CD4-positive, alpha-beta memory T cell (primary cell): Measurements from ENCODE around the gene MORN1. TPM values are rescaled to one million over a fixed set of nuclear protein-coding genes. Genes with fewer than 3 reads are reported as not detected.

Source experiments
- CTCF ChIA-PET: fragments of 350-600 bp; sonication (Branson Sonifier 250); formaldehyde crosslinking; loops from one replicate; lab custom pipeline; 2021; ENCODE audit warnings: inconsistent platforms; ENCODE audit not compliant: partially characterized antibody; lab: Charles Lee
- POLR2A ChIA-PET: fragments of 350-600 bp; sonication (Branson Sonifier 250); formaldehyde crosslinking; loops from one replicate; lab custom pipeline; 2021; ENCODE audit not compliant: partially characterized antibody; lab: Charles Lee
- DNase-seq, 5 donors: peaks; one replicate each; pipeline versions ENCODE4 v3.0.0 to v3.0.0-alpha.2; 2020 to 2022; ENCODE audit warnings: mixed read lengths in 1 of 5
- H3K27ac ChIP-seq: one replicate; pipeline ENCODE4 v1.7.0; 2013; ENCODE audit warnings: low read depth, low read length
- H3K27me3 ChIP-seq: 2 replicates; pipeline ENCODE4 v1.7.0; 2013; ENCODE audit warnings: mild to moderate bottlenecking, low read length, moderate library complexity; ENCODE audit not compliant: insufficient read depth
- H3K36me3 ChIP-seq: 2 replicates; pipeline ENCODE4 v1.7.0; 2013; ENCODE audit warnings: mild to moderate bottlenecking, low read length, moderate library complexity; ENCODE audit not compliant: insufficient read depth
- H3K4me1 ChIP-seq: 2 replicates; pipeline ENCODE4 v1.7.0; 2013; ENCODE audit warnings: mild to moderate bottlenecking, low read length, moderate library complexity; ENCODE audit not compliant: insufficient read depth
- H3K4me3 ChIP-seq, 2 donors: one replicate each; pipeline ENCODE4 v1.7.0; 2013; ENCODE audit warnings: low read length in 2 of 2, mild to moderate bottlenecking in 1 of 2
- H3K9me3 ChIP-seq, 2 donors: one replicate each; pipeline ENCODE4 v1.7.0; 2013; ENCODE audit warnings: low read length in 2 of 2, control low read depth in 1 of 2; ENCODE audit not compliant: control insufficient read depth in 1 of 2
- H3K27ac Mint-ChIP-seq, 7 donors: one replicate each; pipeline ENCODE4 v1.8.0; 2020 to 2021; ENCODE audit warnings: mixed read lengths in 7 of 7, mild to moderate bottlenecking in 6 of 7, inconsistent platforms in 3 of 7, moderate library complexity in 3 of 7
- H3K27me3 Mint-ChIP-seq, 2 donors: one replicate each; pipeline ENCODE4 v1.8.0; 2020 to 2021; ENCODE audit warnings: mixed read lengths in 2 of 2
- H3K36me3 Mint-ChIP-seq, 2 donors: one replicate each; pipeline ENCODE4 v1.8.0; 2020 to 2021; ENCODE audit warnings: mixed read lengths in 2 of 2, inconsistent platforms in 1 of 2, mild to moderate bottlenecking in 1 of 2
- H3K4me1 Mint-ChIP-seq, 4 donors: one replicate each; pipeline ENCODE4 v1.8.0; 2020 to 2021; ENCODE audit warnings: mixed read lengths in 4 of 4, mild to moderate bottlenecking in 1 of 4
- H3K4me3 Mint-ChIP-seq, 8 donors: one replicate each; pipeline ENCODE4 v1.8.0; 2020 to 2021; ENCODE audit warnings: mixed read lengths in 8 of 8, mild to moderate bottlenecking in 7 of 8, moderate library complexity in 6 of 8, inconsistent platforms in 3 of 8
- H3K9me3 Mint-ChIP-seq, 8 donors: one replicate each; pipeline ENCODE4 v1.8.0; 2020 to 2021; ENCODE audit warnings: mixed read lengths in 8 of 8, mild to moderate bottlenecking in 5 of 8, inconsistent platforms in 3 of 8, moderate library complexity in 1 of 8
- intact Hi-C: fragments of 100-400 bp; cut with micrococcal nuclease; formaldehyde crosslinking; loops from one replicate; pipeline ENCODE4 v1.15.1; 2023
- polyA plus RNA-seq, 2 donors: library from polyadenylated mRNA; unstranded; fragments of 300-500 nt; fragmentation: Illumina TruSeq; gene quantifications; one replicate each; pipeline ENCODE4 v1.2.3, GENCODE V29; 2021
- total RNA-seq, 2 experiments: library from RNA; stranded (reverse); gene quantifications; one replicate each; pipeline ENCODE4 v1.2.3, GENCODE V29; 2021

The MORN1 gene
- total and polyA plus RNA-seq, 4 experiments from 2014 or later, result 1.9 to 15.3 (median 7.4) TPM

DNA sequence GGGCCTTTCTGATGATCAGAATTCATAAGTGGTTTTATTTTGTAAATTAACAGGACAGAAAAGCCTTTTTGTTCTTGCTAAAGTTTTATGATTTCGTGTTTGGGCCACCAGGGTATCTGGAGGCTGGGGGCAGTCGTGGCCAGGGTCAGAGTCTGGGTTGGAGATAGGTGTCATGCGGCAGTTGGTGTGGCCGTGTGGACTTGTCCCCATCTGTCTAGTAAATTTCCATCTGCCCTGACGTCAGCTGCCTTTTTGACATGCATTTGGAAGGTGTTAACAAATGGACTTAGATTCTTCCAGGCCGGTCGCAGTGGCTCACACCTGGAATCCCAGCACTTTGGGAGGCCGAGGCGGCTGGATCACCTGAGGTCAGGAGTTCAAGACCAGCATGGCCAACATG, 106.4 kb downstream of the MORN1 start:
- Histone ChIP-seq H3K4me1 (peaks cover 37% of the 10 kb centered on the region), H3K27me3 (no peaks in the 10 kb centered on the region), H3K9me3 (no peaks in the 10 kb centered on the region), H3K36me3 (no peaks in the 10 kb centered on the region), H3K27ac (no peak overlapping the region), H3K4me3 (no peak overlapping the region)
- DNase-seq, result no peak
- H3K36me3 Mint-ChIP-seq, result peaks cover 3 to 6% of the 10 kb centered on the region in 2 donors
- ChIA-PET POLR2A (interaction anchor here (1.1 kb wide), 1 partner anchor 51 kb away, joined by 3 read pairs; no protein-coding TSS in a partner anchor), CTCF (interaction anchor here (1.4 kb wide), 1 partner anchor 29 kb away, joined by 3 read pairs; no protein-coding TSS in a partner anchor)
- H3K27me3 Mint-ChIP-seq, result no peaks in the 10 kb centered on the region
- peak overlapping the region in 1 of 8 donors; percentile 20 for H3K4me3 Mint-ChIP-seq
- intact Hi-C loops, result no loop called here
- H3K9me3 Mint-ChIP-seq, result no peaks in the 10 kb centered on the region
- peak overlapping the region in 3 of 7 donors; percentile 59 to 84 (median 79) for H3K27ac Mint-ChIP-seq
- H3K4me1 Mint-ChIP-seq, result peaks cover 12 to 45% (median 33%) of the 10 kb centered on the region in 4 donors

DNA sequence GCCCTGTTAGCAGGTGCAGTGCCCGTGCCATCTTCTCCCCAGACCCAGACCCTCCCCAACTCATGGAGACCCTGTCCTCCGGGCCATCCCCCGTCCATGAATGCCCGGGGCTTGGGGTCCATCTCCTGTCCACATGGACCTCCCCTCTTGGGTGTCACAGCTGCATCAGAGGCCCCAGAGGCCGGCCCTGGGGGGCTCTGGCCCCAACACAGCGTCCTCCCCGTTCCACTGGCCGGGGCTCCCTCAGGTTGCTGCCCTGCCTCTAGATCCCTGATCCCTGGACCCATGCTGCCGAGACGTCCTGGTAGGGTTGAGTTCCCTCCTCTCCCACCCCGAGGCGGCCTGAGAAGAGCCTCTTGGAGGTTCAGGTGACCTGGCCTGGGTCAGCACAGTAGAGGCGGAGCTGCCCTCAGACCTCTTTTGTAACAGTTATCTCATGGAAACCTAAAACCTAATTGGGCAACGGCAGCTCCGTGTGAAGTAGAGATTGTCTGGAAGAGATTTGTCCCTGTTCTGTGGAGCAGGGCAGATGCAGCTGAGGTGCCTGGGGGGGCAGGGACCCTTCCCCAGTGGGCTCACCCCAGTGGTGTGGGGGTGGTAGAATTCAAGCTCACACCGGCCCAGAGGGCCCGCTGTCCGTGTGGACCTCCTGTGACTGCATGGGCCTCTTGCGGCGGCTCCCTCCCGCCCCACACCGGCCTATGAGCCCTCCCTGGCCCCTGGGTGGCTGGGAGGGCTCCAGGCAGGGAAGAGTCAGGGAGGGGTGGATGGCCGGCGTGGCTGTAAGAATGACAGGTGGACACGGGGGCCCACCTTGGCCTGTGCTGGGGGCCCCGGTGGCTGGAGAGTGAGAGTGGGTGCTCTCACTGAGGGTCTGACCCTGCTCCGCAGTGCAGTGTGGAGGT, 107.1 kb downstream of the MORN1 start:
- intact Hi-C loops, result no loop called here
- peaks cover 3 to 9% of the 10 kb centered on the region in 2 donors for H3K36me3 Mint-ChIP-seq

DNA sequence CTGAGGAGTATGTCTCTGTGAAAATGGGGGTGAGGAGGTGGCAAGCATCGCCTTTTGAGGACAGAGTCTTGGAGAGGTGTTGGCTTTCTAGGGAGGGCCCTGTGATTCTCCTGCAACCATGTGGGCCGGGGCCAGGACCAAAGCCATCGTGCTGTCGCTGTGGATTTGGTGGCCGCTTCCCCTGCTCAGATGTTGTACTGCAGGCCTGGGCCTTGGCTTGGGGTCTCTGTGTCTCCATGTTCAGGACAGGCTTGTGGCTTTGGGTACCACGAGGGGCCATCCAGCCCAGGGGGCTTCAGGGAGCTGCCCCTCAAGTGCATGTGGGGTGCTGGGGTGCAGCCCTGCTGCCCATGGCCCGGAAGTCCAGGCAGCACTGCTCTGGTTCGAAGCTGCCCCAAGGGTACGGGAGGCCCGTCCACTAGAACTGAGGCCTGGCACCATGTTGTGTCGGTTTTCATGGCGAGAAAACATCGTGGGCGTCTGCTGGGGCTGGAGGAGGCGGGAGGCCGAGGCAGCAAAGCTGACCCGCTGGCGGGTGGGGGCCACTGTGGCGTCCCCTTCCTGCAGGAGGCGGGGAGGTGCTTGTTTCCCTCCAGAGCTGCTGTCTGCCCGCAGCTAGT, 107.9 kb downstream of the MORN1 start:
- CTCF ChIA-PET, result no interaction called here
- Mint-ChIP-seq H3K9me3 (no peaks in the 10 kb centered on the region), H3K36me3 (peaks cover 3 to 12% of the 10 kb centered on the region in 2 donors), H3K27me3 (no peaks in the 10 kb centered on the region), H3K27ac (peak overlapping the region in 1 of 7 donors; percentile 66), H3K4me3 (no peak overlapping the region), H3K4me1 (peaks cover 10 to 41% (median 26%) of the 10 kb centered on the region in 4 donors)
- intact Hi-C loops, result no loop called here
- Histone ChIP-seq H3K9me3 (no peaks in the 10 kb centered on the region), H3K4me1 (peaks cover 32% of the 10 kb centered on the region), H3K27ac (no peak overlapping the region), H3K36me3 (no peaks in the 10 kb centered on the region), H3K27me3 (no peaks in the 10 kb centered on the region), H3K4me3 (no peak overlapping the region)
- DNase-seq, result no peak
- POLR2A ChIA-PET, result no interaction called here

More for the DNA sequence above, 107.1 kb downstream of the MORN1 start:
- Histone ChIP-seq H3K9me3 (no peaks in the 10 kb centered on the region), H3K4me3 (no peak overlapping the region), H3K4me1 (peaks cover 32% of the 10 kb centered on the region), H3K27me3 (no peaks in the 10 kb centered on the region), H3K36me3 (no peaks in the 10 kb centered on the region), H3K27ac (no peak overlapping the region)
- Mint-ChIP-seq H3K27ac (peak overlapping the region in 3 of 7 donors; percentile 47 to 84 (median 79)), H3K4me1 (peaks cover 10 to 45% (median 32%) of the 10 kb centered on the region in 4 donors), H3K4me3 (peak overlapping the region in 1 of 8 donors; percentile 20), H3K9me3 (no peaks in the 10 kb centered on the region), H3K27me3 (no peaks in the 10 kb centered on the region)
- POLR2A ChIA-PET, result no interaction called here
- CTCF ChIA-PET, result no interaction called here
- DNase-seq, result no peak

DNA sequence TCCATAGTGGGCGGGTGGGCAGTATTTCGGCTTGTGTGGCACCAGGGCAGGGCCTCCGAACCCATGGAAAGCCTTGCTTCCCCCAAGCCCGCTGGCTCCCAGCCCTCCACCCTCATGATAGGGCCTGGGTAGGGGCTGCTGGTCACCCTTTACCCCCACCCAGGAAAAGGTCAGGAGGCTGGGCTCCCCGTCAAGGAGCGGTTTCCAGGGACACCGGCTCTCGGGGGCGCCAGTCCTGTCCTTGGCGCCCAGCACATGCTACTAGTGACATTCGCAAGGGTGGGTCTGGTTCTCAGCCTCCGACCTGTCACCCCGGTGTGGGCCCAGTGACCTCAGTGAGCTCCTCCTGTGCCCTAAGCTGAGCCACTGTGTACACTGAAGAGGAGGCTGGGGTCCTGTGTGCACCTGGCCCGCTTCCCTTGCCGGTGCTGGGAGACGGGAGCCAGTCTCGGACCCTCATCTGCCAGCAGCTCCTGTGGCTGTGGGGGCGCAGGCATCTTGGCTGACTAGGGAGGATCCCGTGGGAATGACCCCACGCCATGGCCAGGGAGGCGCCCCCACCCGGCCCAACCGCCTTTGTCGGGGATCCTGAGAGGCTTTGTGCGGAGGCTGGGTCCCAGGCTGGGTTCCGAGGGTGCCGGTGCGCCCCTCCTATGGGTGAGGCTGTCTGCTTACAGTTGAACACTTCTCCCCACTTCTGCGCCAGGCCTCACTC, 108.6 kb downstream of the MORN1 start:
- DNase-seq, result no peak

DNA sequence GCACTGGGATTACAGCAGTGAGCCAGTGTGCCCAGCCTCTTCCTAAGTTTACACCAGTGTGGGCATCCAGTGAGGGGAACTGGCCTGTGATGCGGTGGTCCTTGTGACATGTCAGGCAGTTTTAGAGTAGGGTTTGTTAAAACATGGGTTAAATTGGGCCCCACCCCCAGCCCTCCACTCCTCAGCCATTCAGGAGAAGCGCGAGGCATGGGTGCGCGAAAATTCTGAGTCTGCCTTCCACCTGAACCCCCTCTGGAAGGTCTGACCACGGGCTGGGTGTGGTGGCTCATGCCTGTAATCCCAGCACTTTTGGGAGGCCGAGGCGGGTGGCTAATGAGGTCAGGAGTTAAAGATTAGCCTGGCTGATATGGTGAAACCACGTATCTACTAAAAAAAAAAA, 111.5 kb downstream of the MORN1 start:
- Mint-ChIP-seq H3K9me3 (no peaks in the 10 kb centered on the region), H3K4me3 (no peak overlapping the region), H3K4me1 (peaks cover 15 to 52% (median 33%) of the 10 kb centered on the region in 4 donors), H3K27me3 (no peaks in the 10 kb centered on the region), H3K27ac (peak overlapping the region in 2 of 7 donors; percentile 37 to 79), H3K36me3 (peaks cover 0 to 28% of the 10 kb centered on the region in 2 donors)
- H3K4me1 ChIP-seq, result peaks cover 49% of the 10 kb centered on the region
- H3K36me3 ChIP-seq, result peaks cover 3% of the 10 kb centered on the region
- no peaks in the 10 kb centered on the region for H3K9me3 ChIP-seq
- no peak overlapping the region for H3K4me3 ChIP-seq
- no peak for DNase-seq
- ChIA-PET CTCF (no interaction called here), POLR2A (no interaction called here)
- intact Hi-C loops, result no loop called here
- no peaks in the 10 kb centered on the region for H3K27me3 ChIP-seq
- H3K27ac ChIP-seq, result no peak overlapping the region

More for the DNA sequence above, 108.6 kb downstream of the MORN1 start:
- Mint-ChIP-seq H3K9me3 (no peaks in the 10 kb centered on the region), H3K4me3 (no peak overlapping the region), H3K27ac (peak overlapping the region in 1 of 7 donors; percentile 66), H3K27me3 (no peaks in the 10 kb centered on the region), H3K36me3 (peaks cover 3 to 16% of the 10 kb centered on the region in 2 donors), H3K4me1 (peaks cover 8 to 40% (median 24%) of the 10 kb centered on the region in 4 donors)
- intact Hi-C loops, result no loop called here
- Histone ChIP-seq H3K27ac (no peak overlapping the region), H3K36me3 (peaks cover 3% of the 10 kb centered on the region), H3K4me1 (peaks cover 31% of the 10 kb centered on the region), H3K4me3 (no peak overlapping the region), H3K9me3 (no peaks in the 10 kb centered on the region), H3K27me3 (no peaks in the 10 kb centered on the region)
- ChIA-PET CTCF (no interaction called here), POLR2A (no interaction called here)

DNA sequence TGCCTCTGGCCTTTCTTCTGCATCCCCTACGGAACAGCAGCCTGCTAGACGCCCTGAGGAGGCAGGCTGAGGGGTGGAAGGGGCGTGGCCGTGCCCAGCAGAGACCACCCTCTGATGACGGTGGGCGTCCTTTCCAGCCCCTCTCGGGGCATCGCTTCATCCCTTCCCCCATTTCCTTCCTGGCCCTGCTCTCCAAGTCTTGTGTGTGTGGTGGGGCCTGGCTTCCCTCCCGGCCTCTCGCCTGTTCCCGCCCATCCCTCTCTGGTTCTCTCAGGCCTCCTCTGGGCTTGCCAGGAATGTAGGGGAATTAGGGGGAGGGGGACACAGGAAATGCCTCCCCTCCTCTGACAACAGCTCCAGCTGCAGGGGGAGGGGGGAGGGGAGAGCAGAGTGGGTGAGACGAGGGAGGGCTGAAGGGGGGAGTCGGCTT, 112.1 kb downstream of the MORN1 start:
- H3K27ac ChIP-seq, result no peak overlapping the region
- H3K27me3 Mint-ChIP-seq, result no peaks in the 10 kb centered on the region
- no peaks in the 10 kb centered on the region for H3K27me3 ChIP-seq
- H3K9me3 ChIP-seq, result no peaks in the 10 kb centered on the region
- no peaks in the 10 kb centered on the region for H3K9me3 Mint-ChIP-seq
- H3K4me3 ChIP-seq, result no peak overlapping the region
- DNase-seq, result no peak
- intact Hi-C loops, result no loop called here
- ChIA-PET POLR2A (no interaction called here), CTCF (no interaction called here)
- no peak overlapping the region for H3K4me3 Mint-ChIP-seq
- H3K27ac Mint-ChIP-seq, result peak overlapping the region in 4 of 7 donors; percentile 42 to 79 (median 61)
- peaks cover 52% of the 10 kb centered on the region for H3K4me1 ChIP-seq
- H3K36me3 ChIP-seq, result peaks cover 3% of the 10 kb centered on the region
- H3K36me3 Mint-ChIP-seq, result peaks cover 0 to 26% of the 10 kb centered on the region in 2 donors
- peaks cover 14 to 52% (median 36%) of the 10 kb centered on the region in 4 donors for H3K4me1 Mint-ChIP-seq
